GM18868 (cell line): ENCODE results near the gene DGKB.
"Not testable (repeated sequence)": the region's sequence is repeated elsewhere in the genome, so short reads cannot be mapped to it uniquely, and the experiment has no call there.

Source experiments
- ATAC-seq: cut with Tn5 transposase; IDR thresholded peaks from one replicate; pipeline ENCODE4 v1.9.1; 2021; ENCODE audit warnings: mild to moderate bottlenecking, moderate library complexity; ENCODE audit not compliant: unreplicated experiment

Gene DGKB

DNA sequence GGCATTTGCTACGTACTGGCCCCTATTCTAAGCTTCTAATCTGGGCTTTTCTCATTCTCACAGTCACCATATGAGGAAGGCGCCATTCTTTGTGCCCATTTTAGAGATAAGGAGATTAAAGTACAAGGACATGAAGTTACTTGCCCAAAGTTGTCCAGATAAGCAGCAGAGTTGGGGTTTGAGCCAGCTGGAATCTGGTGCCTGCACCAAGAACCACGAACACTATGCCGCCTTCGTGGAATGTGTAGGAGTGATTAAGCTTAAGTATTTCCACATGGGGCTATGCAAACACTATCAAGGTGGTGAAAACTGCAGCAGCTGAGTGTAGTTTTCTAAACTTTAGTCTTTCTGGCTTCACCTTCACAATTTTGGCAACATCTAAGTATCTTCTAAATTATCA lies 570.4 kb downstream of the DGKB start:
- ATAC-seq: no peak

- ATAC-seq: no peak
Measured at GRCh38 chr7:14324767-14325166, 577.8 kb downstream of the DGKB start.

DNA sequence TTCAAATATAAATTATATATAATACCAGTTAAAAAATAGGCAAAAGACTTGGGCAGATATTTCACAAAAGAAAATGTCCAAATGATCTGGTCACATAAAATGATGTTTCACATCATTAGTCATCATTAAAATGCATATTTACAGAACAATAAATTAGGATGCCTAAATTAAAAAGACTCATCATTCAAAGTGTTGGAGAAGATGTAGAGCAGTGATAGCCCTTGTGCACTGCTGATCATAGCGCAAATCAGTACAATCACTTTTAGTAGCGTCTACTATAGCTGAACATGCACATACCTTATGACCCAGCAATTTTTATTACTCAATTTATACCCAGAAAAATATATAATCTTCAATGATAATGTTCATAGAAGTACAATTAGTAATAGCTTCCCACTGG lies 579.8 kb downstream of the DGKB start:
- ATAC-seq: no peak

GRCh38 chr7:14321947-14322346 lies 580.6 kb downstream of the DGKB start:
- no peak for ATAC-seq

DNA sequence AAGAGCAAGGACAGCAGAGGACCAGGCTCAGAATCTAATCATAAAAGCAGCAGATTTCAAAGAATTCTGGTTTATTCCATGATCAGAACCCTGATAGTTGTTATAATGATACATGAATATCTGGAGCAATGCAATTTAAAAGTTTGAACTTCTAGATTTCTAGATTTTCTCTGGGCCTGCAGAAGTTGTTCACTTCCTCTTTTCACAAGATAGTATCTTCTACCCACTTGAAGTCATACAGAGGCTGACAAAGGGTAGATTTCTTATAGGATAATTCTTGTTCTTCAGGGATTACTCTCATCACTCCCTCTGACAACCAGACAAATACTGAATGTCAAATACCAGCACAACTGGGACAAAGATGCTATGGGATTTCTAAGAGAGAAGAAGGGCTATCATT lies 593.1 kb downstream of the DGKB start:
- no peak for ATAC-seq

DNA sequence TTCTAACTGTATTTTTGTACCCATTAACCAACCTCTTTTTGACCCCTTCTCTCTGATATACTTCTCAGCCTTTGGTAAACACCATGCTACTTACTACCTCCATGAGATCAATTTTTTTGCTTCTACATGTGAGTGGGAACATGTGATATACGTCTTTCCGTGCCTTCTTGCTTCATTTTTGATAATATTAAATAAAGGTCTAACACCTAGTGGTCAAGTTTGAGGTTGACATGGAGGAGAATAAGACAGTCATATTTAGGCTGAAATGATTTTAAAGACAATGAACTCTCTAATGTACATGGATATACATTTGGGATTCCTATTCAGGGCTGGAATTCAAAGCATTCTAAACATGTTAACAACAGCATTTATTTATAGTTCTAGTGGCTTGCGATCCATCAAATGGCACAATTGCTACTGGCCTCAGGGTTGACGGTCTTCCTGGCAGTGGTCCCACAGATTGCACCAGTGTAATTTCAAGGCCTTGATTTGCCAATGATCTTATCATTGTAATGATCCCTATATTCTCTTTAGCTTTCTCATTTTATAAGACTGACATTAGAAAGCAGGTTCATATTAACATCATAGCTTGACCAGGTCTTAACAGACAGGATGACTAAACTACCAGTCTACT lies 597.2 kb downstream of the DGKB start:
- no peak for ATAC-seq

DNA sequence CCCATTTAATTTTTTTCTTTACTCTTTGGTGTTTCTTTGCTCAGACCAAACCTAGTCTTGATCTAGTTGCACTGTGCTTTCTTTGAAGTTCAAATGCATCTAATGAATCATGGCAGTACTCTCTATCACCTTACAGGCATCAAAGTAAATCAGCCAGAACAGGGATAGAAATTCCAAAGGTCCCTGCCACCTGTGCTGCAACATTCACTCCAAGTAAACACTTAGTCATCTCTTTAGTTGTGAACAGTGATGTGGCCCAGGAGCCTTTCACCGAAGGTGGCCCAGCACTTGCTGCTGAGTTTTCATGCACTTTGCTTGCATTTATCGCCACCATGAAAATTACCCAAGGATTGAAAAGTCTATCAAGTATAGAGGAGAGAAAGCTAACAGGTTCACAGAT lies 599.0 kb downstream of the DGKB start:
- ATAC-seq: no peak

- no peak for ATAC-seq
Measured at GRCh38 chr7:14294637-14295036, 607.9 kb downstream of the DGKB start.

GRCh38 chr7:14293434-14293833 lies 609.1 kb downstream of the DGKB start:
- no peak for ATAC-seq

DNA sequence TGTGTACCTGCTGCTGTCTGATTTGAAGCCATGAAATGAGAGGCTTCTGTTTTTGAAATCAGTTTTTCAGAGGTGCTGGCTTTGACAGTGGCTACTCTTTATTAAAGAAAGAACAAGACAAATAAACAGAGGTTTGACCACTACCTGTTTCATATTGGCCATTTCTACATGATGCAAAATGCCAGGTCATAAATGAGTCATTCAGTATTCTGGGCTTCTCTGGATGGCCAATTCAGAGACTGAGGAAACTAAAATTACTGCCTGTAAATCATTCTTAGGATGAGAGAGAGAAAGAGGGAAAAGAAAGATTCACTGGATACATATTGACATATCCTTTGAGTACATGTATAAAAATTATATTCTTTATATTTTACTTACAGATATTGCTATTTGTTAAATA lies 609.8 kb downstream of the DGKB start:
- no peak for ATAC-seq

- ATAC-seq: no peak
Measured at GRCh38 chr7:14289957-14290356, 612.6 kb downstream of the DGKB start.

GRCh38 chr7:14288701-14289100 lies 613.9 kb downstream of the DGKB start:
- no peak for ATAC-seq

DNA sequence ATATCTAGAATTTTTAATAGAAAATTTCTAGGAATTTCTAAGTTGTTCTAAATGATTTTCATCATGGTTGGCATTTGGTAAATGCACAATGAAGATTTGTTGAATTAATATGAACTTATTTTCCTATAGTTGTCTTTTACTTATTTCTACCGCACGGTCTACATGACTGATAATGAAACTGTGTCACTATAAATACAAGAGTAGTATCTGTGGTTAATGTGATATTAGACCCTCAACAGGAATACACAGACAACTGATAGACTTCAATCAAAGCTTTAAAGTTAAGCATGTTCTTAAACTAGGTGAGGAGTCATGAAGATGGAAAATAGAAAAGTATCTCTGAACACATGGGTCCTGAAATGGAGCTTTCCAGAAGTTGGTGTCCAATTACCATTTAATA lies 615.2 kb downstream of the DGKB start:
- no peak for ATAC-seq

GRCh38 chr7:14286036-14286435 lies 616.5 kb downstream of the DGKB start:
- ATAC-seq: no peak

GRCh38 chr7:14279065-14279871 lies 623.3 kb downstream of the DGKB start:
- not testable (repeated sequence) for ATAC-seq

DNA sequence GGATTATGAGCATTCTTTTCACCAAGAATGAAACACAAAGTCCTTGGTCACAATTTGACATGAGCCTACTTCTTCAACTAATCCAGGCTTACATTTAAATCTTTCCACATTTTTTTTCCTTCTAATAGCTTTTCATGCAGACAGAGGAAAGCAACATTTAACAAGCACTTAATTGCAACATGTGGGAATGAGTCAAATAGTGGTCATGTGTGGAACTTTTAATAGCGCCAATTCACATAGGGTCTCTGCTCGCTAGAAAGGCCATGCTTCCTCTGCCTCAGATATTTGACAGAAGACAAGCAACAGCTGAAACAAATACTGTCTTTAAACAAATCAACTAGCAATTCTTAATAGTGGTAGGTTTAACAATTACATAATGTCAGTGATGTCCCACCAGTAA lies 627.2 kb downstream of the DGKB start:
- ATAC-seq: no peak

GRCh38 chr7:14271441-14271840 lies 631.1 kb downstream of the DGKB start:
- ATAC-seq: no peak

DNA sequence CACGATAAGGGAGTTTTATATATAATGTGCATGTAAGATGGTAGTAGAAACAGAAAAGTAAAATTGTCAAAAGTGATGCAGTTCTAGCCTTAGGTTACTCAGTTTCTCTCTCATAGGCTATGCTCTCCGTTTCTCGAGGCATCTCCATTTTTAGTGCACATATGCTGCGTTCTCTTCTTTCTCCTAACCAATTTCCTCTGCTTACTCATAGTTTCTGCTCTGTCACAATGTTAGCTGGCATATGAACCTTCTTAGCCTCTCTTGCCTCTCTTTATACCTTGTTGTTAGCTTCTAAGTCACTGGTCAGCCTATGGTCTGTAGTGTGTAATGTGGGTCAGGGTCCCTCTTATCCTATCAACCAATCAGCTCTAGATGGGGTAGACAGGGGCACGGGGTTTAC lies 632.5 kb downstream of the DGKB start:
- ATAC-seq: no peak

GRCh38 chr7:14260011-14260410 lies 642.5 kb downstream of the DGKB start:
- ATAC-seq: no peak

DNA sequence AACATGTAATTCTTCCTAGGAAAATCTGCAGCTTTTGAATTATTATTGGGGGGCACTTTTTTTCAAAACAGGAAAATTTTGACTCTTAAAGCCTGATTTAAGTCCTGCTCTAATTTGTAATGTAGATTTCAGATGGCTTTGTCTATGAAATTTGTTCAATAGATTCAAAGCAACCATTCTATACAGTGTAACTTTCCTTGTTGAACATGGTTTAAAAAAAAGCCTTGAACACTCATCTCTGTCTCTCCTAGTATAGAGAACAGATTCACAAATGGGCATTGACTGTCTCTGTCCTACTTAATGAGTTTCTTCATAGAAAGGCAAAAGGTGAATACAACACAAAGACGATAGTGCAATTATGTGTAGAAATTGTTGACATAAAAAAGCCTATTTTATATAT lies 643.7 kb downstream of the DGKB start:
- no peak for ATAC-seq

DNA sequence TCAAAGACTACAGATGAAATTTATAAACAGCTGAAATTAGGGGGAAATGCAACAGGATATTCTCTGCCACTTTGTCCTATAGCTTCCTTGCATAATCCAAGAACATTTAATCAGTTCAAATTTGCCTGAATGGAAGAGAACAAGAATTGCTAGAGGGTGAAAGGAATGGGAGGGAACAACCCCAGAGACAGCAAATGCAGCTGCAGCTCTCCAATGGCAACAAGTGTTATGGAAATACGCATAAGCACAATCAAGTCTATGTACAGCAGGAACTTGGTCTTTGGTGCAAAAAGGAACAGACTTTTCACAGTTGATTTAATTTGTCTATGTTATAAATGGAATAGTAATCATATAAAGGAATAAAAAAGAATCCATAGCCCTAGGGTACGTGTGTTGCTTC lies 644.1 kb downstream of the DGKB start:
- ATAC-seq: no peak

GRCh38 chr7:14252458-14252857 lies 650.1 kb downstream of the DGKB start:
- ATAC-seq: no peak

GRCh38 chr7:14242175-14242574 lies 660.4 kb downstream of the DGKB start:
- ATAC-seq: no peak
